ENCODE measurements around the gene PITPNC1.

DNA sequence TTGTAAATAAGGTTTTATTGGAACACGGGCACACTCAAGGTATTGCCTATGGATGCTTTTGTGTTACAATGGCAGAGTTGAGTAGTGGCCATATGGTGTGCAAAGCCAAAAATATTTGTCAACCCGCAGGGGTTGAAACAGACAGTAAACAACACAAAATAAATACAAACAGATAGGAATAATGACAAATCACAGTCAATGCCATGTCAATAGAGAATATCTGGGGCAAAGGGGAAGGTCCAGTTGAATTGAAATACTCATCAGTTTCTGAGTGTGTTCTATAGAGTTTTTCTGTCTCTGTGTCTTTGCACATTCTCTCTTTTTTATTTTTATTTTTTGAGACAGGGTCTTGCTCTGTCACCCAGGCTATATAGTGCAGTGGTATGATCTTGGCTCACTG lies 37.5 kb downstream of the PITPNC1 start:
- no peak for TF ChIP-seq RCOR1 (IDR thresholded peaks at IDR 0.05; ENCODE audit: low read length)
- no peak for TF ChIP-seq EP300 (IDR thresholded peaks at IDR 0.05; ENCODE audit: borderline replicate concordance in 1 of 2, low read depth in 1 of 2, low read length in 1 of 2)
- TF ChIP-seq REST (IDR thresholded peaks at IDR 0.05; ENCODE audit: low read depth, low read length): no peak
- TF ChIP-seq RFX5 (IDR thresholded peaks at IDR 0.05; ENCODE audit: low read length): no peak
- TF ChIP-seq, protein P1, sequence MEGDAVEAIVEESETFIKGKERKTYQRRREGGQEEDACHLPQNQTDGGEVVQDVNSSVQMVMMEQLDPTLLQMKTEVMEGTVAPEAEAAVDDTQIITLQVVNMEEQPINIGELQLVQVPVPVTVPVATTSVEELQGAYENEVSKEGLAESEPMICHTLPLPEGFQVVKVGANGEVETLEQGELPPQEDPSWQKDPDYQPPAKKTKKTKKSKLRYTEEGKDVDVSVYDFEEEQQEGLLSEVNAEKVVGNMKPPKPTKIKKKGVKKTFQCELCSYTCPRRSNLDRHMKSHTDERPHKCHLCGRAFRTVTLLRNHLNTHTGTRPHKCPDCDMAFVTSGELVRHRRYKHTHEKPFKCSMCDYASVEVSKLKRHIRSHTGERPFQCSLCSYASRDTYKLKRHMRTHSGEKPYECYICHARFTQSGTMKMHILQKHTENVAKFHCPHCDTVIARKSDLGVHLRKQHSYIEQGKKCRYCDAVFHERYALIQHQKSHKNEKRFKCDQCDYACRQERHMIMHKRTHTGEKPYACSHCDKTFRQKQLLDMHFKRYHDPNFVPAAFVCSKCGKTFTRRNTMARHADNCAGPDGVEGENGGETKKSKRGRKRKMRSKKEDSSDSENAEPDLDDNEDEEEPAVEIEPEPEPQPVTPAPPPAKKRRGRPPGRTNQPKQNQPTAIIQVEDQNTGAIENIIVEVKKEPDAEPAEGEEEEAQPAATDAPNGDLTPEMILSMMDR (IDR thresholded peaks at IDR 0.05): no peak
- TF ChIP-seq, protein P2, sequence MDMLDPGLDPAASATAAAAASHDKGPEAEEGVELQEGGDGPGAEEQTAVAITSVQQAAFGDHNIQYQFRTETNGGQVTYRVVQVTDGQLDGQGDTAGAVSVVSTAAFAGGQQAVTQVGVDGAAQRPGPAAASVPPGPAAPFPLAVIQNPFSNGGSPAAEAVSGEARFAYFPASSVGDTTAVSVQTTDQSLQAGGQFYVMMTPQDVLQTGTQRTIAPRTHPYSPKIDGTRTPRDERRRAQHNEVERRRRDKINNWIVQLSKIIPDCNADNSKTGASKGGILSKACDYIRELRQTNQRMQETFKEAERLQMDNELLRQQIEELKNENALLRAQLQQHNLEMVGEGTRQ (IDR thresholded peaks at IDR 0.05; ENCODE audit: borderline replicate concordance, low read depth, low read length): no peak
- no peak for TF ChIP-seq FOXJ3 (CRISPR knock-in tag; IDR thresholded peaks at IDR 0.05)
- no peak for TF ChIP-seq EZH2phosphoT487 (IDR thresholded peaks at IDR 0.05; ENCODE audit: borderline replicate concordance, low read depth)
- TF ChIP-seq NFIC (IDR thresholded peaks at IDR 0.05; ENCODE audit: borderline replicate concordance): no peak
- no peak for TF ChIP-seq IRF3 (IDR thresholded peaks at IDR 0.05; ENCODE audit: low read depth, low read length)
- TF ChIP-seq POLR2AphosphoS5 (IDR thresholded peaks at IDR 0.05; ENCODE audit: low read depth, low read length): no peak
- no peak for TF ChIP-seq YY1 (IDR thresholded peaks at IDR 0.05; ENCODE audit: low read depth)
- TF ChIP-seq FOSL2 (IDR thresholded peaks at IDR 0.05; ENCODE audit: borderline replicate concordance, low read depth): no peak
